ENCODE measurements around the gene LHX4.

DNA sequence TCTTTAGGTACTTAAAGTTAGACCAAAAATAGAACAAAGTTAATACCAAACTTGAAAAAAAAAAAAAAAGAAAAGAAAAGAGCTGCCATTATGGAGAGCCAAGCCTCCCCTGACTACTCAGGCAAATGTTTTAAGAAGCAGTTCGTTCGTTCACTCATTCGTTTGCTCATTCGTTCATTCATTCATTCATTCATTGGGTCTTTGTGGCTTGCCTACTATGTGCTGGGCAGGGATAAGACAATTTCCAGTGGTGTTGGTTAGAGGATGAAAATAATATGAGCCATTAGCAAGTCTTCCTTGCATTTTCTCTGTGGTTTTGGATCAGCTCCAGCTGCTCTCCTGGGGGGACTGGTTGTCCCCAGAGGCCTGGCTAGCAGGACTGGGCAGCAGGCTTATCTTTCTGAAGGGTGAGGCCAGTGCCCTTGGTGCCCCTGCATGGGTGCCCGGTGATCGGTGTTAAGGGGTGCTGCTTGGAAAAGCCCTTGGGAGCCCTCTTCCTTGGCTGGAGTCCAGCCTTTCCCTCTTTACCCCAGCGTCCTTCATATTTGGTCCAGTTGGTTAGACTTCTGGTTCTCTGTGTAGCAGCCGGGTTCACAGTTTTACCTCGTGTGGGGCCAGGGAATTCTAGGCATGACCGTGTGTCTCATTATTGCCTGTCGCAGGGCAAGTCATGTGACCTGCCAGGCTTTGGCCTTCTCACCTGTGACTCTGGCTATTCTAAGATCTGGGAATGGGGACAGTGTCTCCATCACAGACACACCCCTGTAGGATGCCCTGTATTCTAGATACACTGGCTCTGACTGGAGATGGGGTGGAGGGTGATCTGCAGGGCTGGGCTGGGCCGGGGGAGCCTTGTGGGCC lies 32.8 kb downstream of the LHX4 start:
- TF ChIP-seq BCL6 (CRISPR knock-in tag; IDR thresholded peaks at IDR 0.05) (no peak), CCDC6 (CRISPR knock-in tag; IDR thresholded peaks at IDR 0.05) (no peak), SIN3A (IDR thresholded peaks at IDR 0.05; ENCODE audit: borderline replicate concordance, low read depth, low read length) (no peak)
